Mucosa of rectum (tissue), 2 donors: ENCODE measurements around the gene GP2.
"Not testable (repeated sequence)": the region's sequence is repeated elsewhere in the genome, so short reads cannot be mapped to it uniquely, and the experiment has no call there.

Source experiments
- H3K27ac ChIP-seq, 2 donors: one replicate each; pipeline ENCODE4 v1.7.0; 2013; ENCODE audit warnings: inconsistent platforms in 2 of 2, low read depth in 2 of 2, low read length in 2 of 2
- H3K27me3 ChIP-seq, 2 donors: one replicate each; pipeline ENCODE4 v1.7.0; 2013; ENCODE audit warnings: low read length in 2 of 2; ENCODE audit not compliant: control insufficient read depth in 2 of 2, insufficient read depth in 2 of 2
- H3K36me3 ChIP-seq, 2 donors: one replicate each; pipeline ENCODE4 v1.7.0; 2013; ENCODE audit warnings: low read length in 2 of 2; ENCODE audit not compliant: control insufficient read depth in 2 of 2, insufficient read depth in 2 of 2
- H3K4me1 ChIP-seq, 2 donors: one replicate each; pipeline ENCODE4 v1.7.0; 2013; ENCODE audit warnings: low read length in 2 of 2, mild to moderate bottlenecking in 1 of 2; ENCODE audit not compliant: control insufficient read depth in 2 of 2, insufficient read depth in 2 of 2
- H3K4me3 ChIP-seq, 2 donors: one replicate each; pipeline ENCODE4 v1.7.0; 2013; ENCODE audit warnings: low read length in 2 of 2
- H3K9ac ChIP-seq, 2 donors: one replicate each; pipeline ENCODE4 v1.7.0; 2013; ENCODE audit warnings: low read length in 2 of 2, low read depth in 1 of 2, mild to moderate bottlenecking in 1 of 2
- H3K9me3 ChIP-seq, 2 donors: one replicate each; pipeline ENCODE4 v1.7.0; 2013; ENCODE audit warnings: low read length in 2 of 2; ENCODE audit not compliant: control insufficient read depth in 2 of 2
- donor health status: healthy.
- donor health status: Normal muscosa, but diverticular disease.

Gene GP2

DNA sequence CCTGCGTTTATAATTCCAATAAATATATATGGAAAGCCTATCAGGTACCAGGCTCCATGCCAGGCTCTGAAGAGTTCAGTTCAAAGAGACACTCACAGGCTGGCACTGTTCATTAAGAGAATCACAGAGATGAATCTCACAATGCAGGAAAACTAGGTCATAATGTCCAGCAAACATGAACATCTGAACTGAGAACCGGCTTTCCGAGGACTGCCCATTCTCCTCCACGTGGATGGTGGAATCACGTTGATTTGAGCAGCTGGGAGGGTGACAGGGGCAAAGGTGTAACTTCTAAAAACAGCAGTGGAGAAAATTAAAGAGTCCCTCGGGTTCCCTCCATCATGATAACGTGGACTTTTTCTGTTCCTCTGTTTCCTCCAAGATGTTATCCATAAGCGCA, 10.2 kb downstream of the GP2 start:
- Histone ChIP-seq H3K4me3 (no peak overlapping the region), H3K9me3 (no peaks in the 10 kb centered on the region), H3K27ac (no peak overlapping the region), H3K27me3 (no peaks in the 10 kb centered on the region), H3K9ac (no peak overlapping the region), H3K4me1 (no peaks in the 10 kb centered on the region), H3K36me3 (no peaks in the 10 kb centered on the region)

DNA sequence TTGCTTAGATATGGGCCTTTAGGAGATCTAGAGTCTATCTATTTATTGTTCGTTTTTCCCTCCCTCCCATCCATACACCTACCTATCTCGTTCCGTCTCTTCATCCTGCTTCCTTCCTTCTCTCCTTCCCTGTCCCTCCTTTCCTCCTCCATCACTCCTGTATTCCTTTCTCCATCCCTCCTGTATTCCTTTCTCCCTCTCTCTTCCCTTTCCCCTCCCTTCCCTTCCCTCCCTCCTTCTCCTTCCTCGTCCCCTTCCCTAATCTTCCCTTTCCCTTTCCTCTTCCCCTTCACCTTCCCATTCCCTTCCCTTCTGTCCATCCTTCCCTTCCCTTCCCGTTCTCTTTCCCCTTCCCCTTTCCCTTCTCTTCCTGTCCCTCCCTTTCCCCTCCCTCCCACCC, 10.6 kb downstream of the GP2 start:
- Histone ChIP-seq H3K4me1 (no peaks in the 10 kb centered on the region), H3K4me3 (no peak overlapping the region), H3K27ac (no peak overlapping the region), H3K36me3 (no peaks in the 10 kb centered on the region), H3K27me3 (no peaks in the 10 kb centered on the region), H3K9ac (no peak overlapping the region), H3K9me3 (no peaks in the 10 kb centered on the region)

DNA sequence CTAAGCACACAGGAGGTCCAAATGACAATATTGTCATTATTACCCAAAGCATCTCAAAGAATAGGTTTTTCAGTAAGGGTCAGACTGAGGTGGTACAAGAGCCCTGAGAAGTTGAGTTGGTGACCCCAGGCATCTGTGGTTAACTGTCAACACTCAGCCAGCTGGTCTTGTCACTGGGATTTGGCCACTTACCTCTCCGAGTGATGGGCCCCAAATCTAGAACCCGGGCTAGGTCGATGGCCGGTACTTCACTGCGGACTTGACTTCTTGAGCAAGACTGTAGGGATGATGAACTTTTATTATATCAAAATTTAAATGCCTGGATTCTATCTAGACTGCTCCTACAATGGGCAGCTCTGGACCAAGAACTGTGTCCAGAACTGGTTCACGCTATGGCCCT, 11.5 kb downstream of the GP2 start:
- Histone ChIP-seq H3K27me3 (no peaks in the 10 kb centered on the region), H3K4me3 (no peak overlapping the region), H3K9ac (no peak overlapping the region), H3K9me3 (no peaks in the 10 kb centered on the region), H3K36me3 (no peaks in the 10 kb centered on the region), H3K27ac (no peak overlapping the region), H3K4me1 (no peaks in the 10 kb centered on the region)

DNA sequence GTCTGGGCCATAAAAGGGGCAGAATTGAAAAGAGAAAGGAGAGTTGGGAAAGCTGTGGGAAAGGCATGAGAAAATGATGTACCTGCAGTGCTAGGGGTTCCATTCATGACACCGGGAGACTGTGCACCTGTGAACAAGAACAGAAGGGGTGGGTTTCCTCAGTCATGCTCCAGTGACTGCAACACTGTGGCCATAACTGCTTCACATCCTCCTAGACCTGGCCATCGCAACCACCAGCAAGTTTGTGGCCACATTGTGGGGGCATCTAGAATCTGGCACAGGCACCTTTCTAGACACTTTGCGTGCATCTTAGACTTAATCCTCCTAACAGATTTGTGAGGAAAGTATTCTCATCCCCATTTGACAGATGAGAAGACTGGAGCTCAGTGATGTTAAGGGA, 12.7 kb downstream of the GP2 start:
- no peak overlapping the region for H3K4me3 ChIP-seq
- no peaks in the 10 kb centered on the region for H3K4me1 ChIP-seq
- no peak overlapping the region for H3K27ac ChIP-seq
- H3K9me3 ChIP-seq: no peaks in the 10 kb centered on the region
- H3K36me3 ChIP-seq: no peaks in the 10 kb centered on the region
- no peak overlapping the region for H3K9ac ChIP-seq
- no peaks in the 10 kb centered on the region for H3K27me3 ChIP-seq

DNA sequence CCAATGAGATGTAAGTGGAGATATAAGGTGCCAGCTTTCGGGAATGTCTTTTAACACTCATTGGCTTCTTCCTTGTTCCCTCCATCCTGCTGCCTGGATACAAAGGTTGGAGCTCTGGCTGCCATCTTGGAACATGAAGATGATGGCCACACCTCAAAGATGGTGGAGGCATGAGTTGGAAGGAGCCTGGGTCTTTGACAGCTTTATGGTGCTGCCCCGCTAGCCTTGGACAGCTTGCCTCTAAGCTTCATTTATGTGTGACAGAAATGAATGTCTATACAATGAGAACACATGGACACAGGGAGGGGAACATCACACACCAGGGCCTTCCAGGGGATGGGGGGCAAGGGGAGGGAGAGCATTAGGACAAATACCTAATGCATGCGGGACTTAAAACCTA, 13.6 kb downstream of the GP2 start:
- Histone ChIP-seq H3K4me3 (no peak overlapping the region), H3K9ac (no peak overlapping the region), H3K9me3 (no peaks in the 10 kb centered on the region), H3K36me3 (no peaks in the 10 kb centered on the region), H3K27me3 (no peaks in the 10 kb centered on the region), H3K27ac (no peak overlapping the region), H3K4me1 (no peaks in the 10 kb centered on the region)

DNA sequence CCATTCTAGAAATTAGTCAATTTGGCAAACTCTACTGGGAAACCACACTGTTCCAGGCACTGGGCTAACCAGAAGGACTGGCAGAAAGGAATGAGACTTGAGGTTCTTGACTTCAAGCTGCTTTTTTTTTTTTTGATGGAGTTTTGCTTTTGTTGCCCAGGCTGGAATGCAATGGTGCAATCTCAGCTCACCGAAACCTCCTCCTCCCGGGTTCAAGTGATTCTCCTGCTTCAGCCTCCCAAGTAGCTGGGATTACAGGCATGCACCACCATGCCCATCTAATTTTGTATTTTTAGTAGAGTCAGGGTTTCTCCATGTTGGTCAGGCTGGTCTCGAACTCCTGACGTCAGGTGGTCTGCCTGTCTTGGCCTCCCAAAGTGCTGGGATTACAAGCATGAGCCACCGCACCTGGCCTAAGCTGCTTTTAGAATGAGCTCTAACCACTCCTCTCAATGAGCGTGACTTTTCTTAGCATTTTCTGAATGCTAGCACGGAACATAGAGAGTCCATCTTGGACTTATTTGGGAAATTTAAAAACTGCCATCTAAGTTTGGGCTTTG, 14.7 kb downstream of the GP2 start:
- H3K9ac ChIP-seq, H3K27me3 ChIP-seq, H3K4me3 ChIP-seq, H3K27ac ChIP-seq, H3K9me3 ChIP-seq, H3K36me3 ChIP-seq, H3K4me1 ChIP-seq: not testable (repeated sequence)

DNA sequence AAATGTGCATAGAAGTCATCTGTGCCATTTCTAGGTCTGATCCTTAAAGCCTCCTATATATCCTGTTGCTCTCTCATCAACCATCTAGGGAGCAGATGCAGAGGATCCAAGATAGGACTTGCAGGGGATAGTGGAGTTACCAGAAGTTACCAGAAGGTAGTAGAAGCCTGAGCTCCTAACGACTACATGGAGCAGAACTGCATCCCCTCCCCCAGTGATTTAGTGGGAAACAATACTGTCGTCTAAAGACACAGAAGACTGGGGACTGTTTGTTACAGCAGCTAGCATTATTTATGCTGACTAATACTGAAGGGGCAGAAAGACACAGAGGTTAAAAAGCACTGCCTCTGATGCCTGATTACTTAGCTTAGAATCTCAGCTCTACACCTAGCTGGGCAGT, 15.8 kb downstream of the GP2 start:
- no peaks in the 10 kb centered on the region for H3K27me3 ChIP-seq
- H3K27ac ChIP-seq: no peak overlapping the region
- H3K36me3 ChIP-seq: no peaks in the 10 kb centered on the region
- no peak overlapping the region for H3K9ac ChIP-seq
- no peaks in the 10 kb centered on the region for H3K4me1 ChIP-seq
- H3K9me3 ChIP-seq: no peaks in the 10 kb centered on the region
- H3K4me3 ChIP-seq: no peak overlapping the region

DNA sequence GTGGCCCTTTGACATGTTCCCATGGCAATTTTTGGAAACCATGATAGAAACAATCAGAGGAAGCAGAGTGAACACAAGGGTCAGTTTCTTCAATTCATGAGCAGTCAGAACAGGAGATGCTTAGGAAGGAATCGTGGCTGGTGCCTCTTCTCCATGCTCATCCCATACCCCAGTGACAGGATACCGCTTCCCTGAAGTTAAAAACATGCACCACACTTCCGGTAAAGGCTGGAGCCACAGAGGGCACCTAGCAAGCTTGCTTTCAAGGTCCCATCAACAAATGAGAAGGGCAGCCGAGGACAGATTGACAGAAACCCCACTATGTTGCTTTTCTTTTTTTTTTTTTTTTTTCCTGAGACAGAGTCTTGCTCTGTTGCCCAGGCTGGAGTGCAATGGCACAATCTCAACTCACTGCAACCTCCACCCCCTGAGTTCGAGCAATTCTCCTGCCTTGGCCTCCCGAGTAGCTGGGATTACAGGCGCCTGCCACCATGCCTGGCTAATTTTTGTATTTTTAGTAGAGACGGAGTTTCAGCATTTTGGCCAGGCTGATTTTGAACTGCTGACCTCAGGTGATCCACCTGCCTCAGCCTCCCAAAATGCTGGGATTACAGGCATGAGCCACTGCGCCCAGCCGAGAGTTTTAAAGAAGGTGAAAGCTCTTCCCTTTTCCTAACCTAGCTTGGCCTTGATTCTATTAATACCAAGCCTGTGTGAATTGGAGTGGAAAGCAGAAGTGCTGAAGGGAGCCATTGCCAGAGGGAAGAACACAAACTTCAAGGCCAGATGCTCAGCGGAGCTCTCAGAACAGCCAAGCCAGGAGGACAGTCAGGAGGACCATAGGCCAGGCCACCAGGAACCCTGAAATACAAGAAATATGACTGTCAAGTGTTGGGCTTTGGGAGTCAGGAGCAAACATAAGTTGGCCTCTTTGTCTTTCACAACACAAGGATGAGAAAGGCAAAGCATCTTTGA, 16.6 kb downstream of the GP2 start:
- no peaks in the 10 kb centered on the region for H3K36me3 ChIP-seq
- H3K4me3 ChIP-seq: no peak overlapping the region
- no peak overlapping the region for H3K27ac ChIP-seq
- no peaks in the 10 kb centered on the region for H3K4me1 ChIP-seq
- H3K27me3 ChIP-seq: no peaks in the 10 kb centered on the region
- H3K9ac ChIP-seq: no peak overlapping the region
- no peaks in the 10 kb centered on the region for H3K9me3 ChIP-seq

DNA sequence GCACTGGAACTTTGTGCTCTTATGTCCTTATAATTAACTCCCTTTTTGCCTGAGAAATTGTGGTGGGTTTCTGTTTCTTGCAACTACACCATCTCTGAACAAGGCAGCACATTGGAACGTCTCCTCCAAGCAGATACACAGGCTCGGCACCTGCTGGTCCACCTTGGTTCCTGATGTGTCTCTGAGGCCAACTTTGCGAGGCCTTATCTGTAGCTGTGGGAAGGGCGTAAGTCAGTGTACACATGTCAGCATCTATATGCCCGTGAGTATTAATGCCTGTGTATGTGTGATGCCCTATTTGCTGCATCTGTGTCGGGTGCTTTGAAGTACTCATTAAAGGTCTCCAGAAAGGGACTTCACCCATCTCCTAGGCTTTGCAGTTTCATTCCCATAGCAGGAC, 17.5 kb downstream of the GP2 start:
- H3K27me3 ChIP-seq: no peaks in the 10 kb centered on the region
- no peak overlapping the region for H3K4me3 ChIP-seq
- no peaks in the 10 kb centered on the region for H3K36me3 ChIP-seq
- H3K9me3 ChIP-seq: no peaks in the 10 kb centered on the region
- no peaks in the 10 kb centered on the region for H3K4me1 ChIP-seq
- H3K9ac ChIP-seq: no peak overlapping the region
- no peak overlapping the region for H3K27ac ChIP-seq

DNA sequence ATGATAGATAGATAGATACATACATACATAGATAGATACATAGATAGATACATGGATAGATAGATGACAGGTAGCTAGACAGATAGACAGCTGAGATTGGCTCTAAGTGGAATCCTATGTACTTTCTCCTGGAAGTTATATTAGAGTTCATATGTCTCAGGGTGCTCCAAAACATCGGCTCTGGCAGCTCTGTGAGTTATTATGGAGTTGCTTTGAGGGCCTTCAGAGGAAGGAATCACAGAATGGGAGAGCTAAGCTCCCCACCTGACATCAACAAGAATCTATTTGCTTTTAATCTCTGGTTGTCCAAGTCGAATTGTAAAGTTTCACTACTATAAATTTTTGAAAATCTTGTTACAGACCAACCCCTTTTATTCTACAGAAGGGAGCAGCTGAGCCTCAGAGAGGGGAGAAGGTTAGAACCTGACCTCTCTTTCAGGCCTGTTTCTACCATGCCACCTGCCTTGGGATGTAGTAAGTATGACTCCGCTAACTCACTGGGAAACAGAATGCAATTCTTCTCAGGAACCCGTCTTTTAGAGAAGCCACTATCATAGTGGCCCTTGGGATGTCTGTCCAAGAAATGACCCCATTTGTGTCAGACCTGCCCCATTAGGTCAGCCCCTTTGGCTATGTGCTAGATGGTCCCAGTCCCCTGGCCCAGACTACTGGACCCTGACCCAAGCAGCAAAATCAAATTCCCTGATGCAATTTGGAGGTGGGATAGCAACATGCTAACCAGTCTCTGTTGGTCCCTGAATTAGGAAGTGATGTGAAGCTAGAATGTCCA, 18.3 kb downstream of the GP2 start:
- Histone ChIP-seq H3K9me3 (no peaks in the 10 kb centered on the region), H3K27me3 (no peaks in the 10 kb centered on the region), H3K27ac (no peak overlapping the region), H3K4me3 (no peak overlapping the region), H3K9ac (no peak overlapping the region), H3K36me3 (no peaks in the 10 kb centered on the region), H3K4me1 (no peaks in the 10 kb centered on the region)
